H1 (cell line): ENCODE results near the gene CHMP4B. TPM values are rescaled to one million over a fixed set of nuclear protein-coding genes. Genes with fewer than 3 reads are reported as not detected.

Experiments
- CTCF ChIA-PET: fragments of 300-600 bp; sonication (Branson Sonifier 250); formaldehyde crosslinking; loops from one replicate; lab custom pipeline; 2021; ENCODE audit not compliant: partially characterized antibody; lab: Charles Lee
- POLR2A ChIA-PET: fragments of 300-600 bp; sonication (Branson Sonifier 250); formaldehyde crosslinking; loops from one replicate; lab custom pipeline; 2021; ENCODE audit warnings: inconsistent platforms; ENCODE audit not compliant: partially characterized antibody; lab: Charles Lee
- DNase-seq, 2 experiments: peaks; one replicate each; pipeline versions ENCODE4 v3.0.0 to v3.0.0-alpha.2; 2010 to 2022; ENCODE audit warnings: low spot score in 2 of 2, low read depth in 1 of 2, mixed read lengths in 1 of 2
- FAIRE-seq: peaks from 2 replicates; lab custom pipeline; 2011; peaks lifted over from hg19 to GRCh38; lab: Jason Lieb, UNC
- H2AFZ ChIP-seq: 2 replicates; pipeline ENCODE4 v1.8.1; 2012; ENCODE audit warnings: low read length, inconsistent platforms
- H2AK5ac ChIP-seq: 2 replicates; pipeline ENCODE4 v1.6.1; 2013; ENCODE audit warnings: low read depth, low read length
- H2BK120ac ChIP-seq: replicated peaks from 2 replicates; pipeline ENCODE3; 2013; ENCODE audit warnings: low read depth, low read length, inconsistent platforms
- H2BK12ac ChIP-seq: 2 replicates; pipeline ENCODE4 v1.6.1; 2013; ENCODE audit warnings: low read depth, low read length
- H2BK15ac ChIP-seq: 2 replicates; pipeline ENCODE4 v1.6.1; 2013; ENCODE audit warnings: low read length
- H2BK20ac ChIP-seq: 2 replicates; pipeline ENCODE4 v1.6.1; 2013; ENCODE audit warnings: low read length
- H2BK5ac ChIP-seq: 2 replicates; pipeline ENCODE4 v1.6.1; 2013; ENCODE audit warnings: low read depth, low read length
- H3K14ac ChIP-seq: 2 replicates; pipeline ENCODE4 v1.6.1; 2013; ENCODE audit warnings: inconsistent platforms; ENCODE audit not compliant: insufficient read length
- H3K18ac ChIP-seq: 2 replicates; pipeline ENCODE4 v1.6.1; 2013; ENCODE audit warnings: low read length; ENCODE audit errors: extremely low read depth
- H3K23ac ChIP-seq: 2 replicates; pipeline ENCODE4 v1.6.1; 2013; ENCODE audit warnings: inconsistent platforms; ENCODE audit not compliant: insufficient read length
- H3K23me2 ChIP-seq: 2 replicates; pipeline ENCODE4 v1.6.1; 2013; ENCODE audit warnings: low read depth, low read length
- H3K27ac ChIP-seq: 2 replicates; pipeline ENCODE4 v1.6.1; 2011; ENCODE audit warnings: low read depth, low read length, inconsistent platforms
- H3K27me3 ChIP-seq, 4 experiments: replicated peaks in 1 of 4; 1 replicate in 1 of 4; 2 replicates in 3 of 4; pipeline versions ENCODE4 v1.6.1 to v1.8.1; 2011 to 2013; ENCODE audit warnings: low read length in 3 of 4, mild to moderate bottlenecking in 3 of 4, inconsistent platforms in 2 of 4, mixed read lengths in 2 of 4, moderate library complexity in 1 of 4; ENCODE audit not compliant: control insufficient read depth in 3 of 4, insufficient read depth in 3 of 4; ENCODE audit errors: extremely low read depth in 1 of 4
- H3K36me3 ChIP-seq, 4 experiments: 2 replicates each; pipeline versions ENCODE4 v1.6.1 to v1.8.1; 2011 to 2013; ENCODE audit warnings: mild to moderate bottlenecking in 4 of 4, low read length in 3 of 4, moderate library complexity in 2 of 4, control low read depth in 1 of 4, inconsistent platforms in 1 of 4; ENCODE audit not compliant: insufficient read depth in 4 of 4, control insufficient read depth in 2 of 4
- H3K4ac ChIP-seq: replicated peaks from 2 replicates; pipeline ENCODE3; 2013; ENCODE audit warnings: low read length, low read depth, mixed read lengths, inconsistent platforms; ENCODE audit not compliant: insufficient read length
- H3K4me1 ChIP-seq, 4 experiments: replicated peaks in 1 of 4; 1 replicate in 1 of 4; 2 replicates in 3 of 4; pipeline versions ENCODE4 v1.6.1 to v1.8.1; 2011 to 2013; ENCODE audit warnings: low read length in 3 of 4, inconsistent platforms in 2 of 4, mixed read lengths in 1 of 4; ENCODE audit not compliant: insufficient read depth in 4 of 4, control insufficient read depth in 3 of 4
- H3K4me2 ChIP-seq, 2 experiments: 2 replicates each; pipeline versions ENCODE4 v1.6.1 to v1.8.1; 2011 to 2013; ENCODE audit warnings: low read depth in 2 of 2, low read length in 2 of 2, control low read depth in 1 of 2, inconsistent platforms in 1 of 2, mild to moderate bottlenecking in 1 of 2; ENCODE audit not compliant: insufficient read depth in 1 of 2
- H3K4me3 ChIP-seq, 4 experiments: fragments of 200-600, 300-600 bp in 1 of 4; sonication (generic), shearing (Covaris generic), sonication (Bioruptor Twin) in 1 of 4; 2 replicates each; pipeline versions ENCODE4 v1.5.1 to v1.8.1; 2011 to 2016; ENCODE audit warnings: low read length in 4 of 4, low read depth in 3 of 4, control low read depth in 2 of 4, inconsistent platforms in 2 of 4, mild to moderate bottlenecking in 2 of 4, mixed read lengths in 1 of 4, moderate library complexity in 1 of 4; ENCODE audit not compliant: insufficient read depth in 2 of 4; ENCODE audit errors: extremely low read depth in 1 of 4
- H3K56ac ChIP-seq: replicated peaks from 2 replicates; pipeline ENCODE3; 2013; ENCODE audit warnings: low read depth, mild to moderate bottlenecking, mixed read lengths, low read length, inconsistent platforms; ENCODE audit not compliant: insufficient read length
- H3K79me1 ChIP-seq: 2 replicates; pipeline ENCODE4 v1.6.1; 2013; ENCODE audit warnings: low read depth, low read length, control low read depth
- H3K79me2 ChIP-seq, 2 experiments: 2 replicates each; pipeline versions ENCODE4 v1.6.1 to v1.8.1; 2012 to 2013; ENCODE audit warnings: low read length in 2 of 2, mild to moderate bottlenecking in 2 of 2, inconsistent platforms in 1 of 2; ENCODE audit not compliant: insufficient read depth in 2 of 2, control insufficient read depth in 1 of 2
- H3K9ac ChIP-seq, 4 experiments: replicated peaks in 1 of 4; 1 replicate in 1 of 4; 2 replicates in 3 of 4; pipeline versions ENCODE4 v1.6.1 to v1.8.1; 2011 to 2013; ENCODE audit warnings: low read depth in 3 of 4, low read length in 3 of 4, control low read depth in 2 of 4, mild to moderate bottlenecking in 2 of 4, moderate library complexity in 2 of 4, inconsistent platforms in 1 of 4; ENCODE audit errors: extremely low read depth in 1 of 4
- H3K9me3 ChIP-seq, 2 experiments: 2 replicates each; pipeline versions ENCODE4 v1.6.1 to v1.8.1; 2012 to 2013; ENCODE audit warnings: mild to moderate bottlenecking in 2 of 2, moderate library complexity in 2 of 2, control low read depth in 1 of 2, inconsistent platforms in 1 of 2, low read depth in 1 of 2, low read length in 1 of 2, mixed read lengths in 1 of 2; ENCODE audit not compliant: insufficient read depth in 2 of 2
- H4K20me1 ChIP-seq, 2 experiments: replicated peaks in 1 of 2; 2 replicates each; pipeline versions ENCODE3 to v1.8.1; 2011 to 2013; ENCODE audit warnings: inconsistent platforms in 2 of 2, low read length in 2 of 2, mild to moderate bottlenecking in 1 of 2; ENCODE audit not compliant: insufficient read depth in 2 of 2, control insufficient read depth in 1 of 2
- H4K5ac ChIP-seq: 2 replicates; pipeline ENCODE4 v1.6.1; 2013; ENCODE audit warnings: low read length, low read depth, mixed read lengths, inconsistent platforms; ENCODE audit not compliant: insufficient read length
- H4K8ac ChIP-seq: 2 replicates; pipeline ENCODE4 v1.8.0; 2013; ENCODE audit warnings: mild to moderate bottlenecking, moderate library complexity, low read length, inconsistent platforms; ENCODE audit not compliant: insufficient read depth; ENCODE audit errors: extremely low read depth
- H4K91ac ChIP-seq: replicated peaks from 2 replicates; pipeline ENCODE3; 2013; ENCODE audit warnings: low read length, mixed read lengths, inconsistent platforms; ENCODE audit not compliant: insufficient read length
- CREB1 ChIP-seq: IDR thresholded peaks from 2 replicates; pipeline ENCODE4 v1.6.1; 2012; ENCODE audit warnings: inconsistent platforms
- HDAC6 ChIP-seq: IDR thresholded peaks from one replicate; pipeline ENCODE4 v1.7.1; 2012; ENCODE audit warnings: low read depth, mild to moderate bottlenecking, inconsistent platforms, low read length, moderate library complexity
- POLR2A ChIP-seq, 2 experiments: IDR thresholded peaks; 1 replicate in 1 of 2; 2 replicates in 1 of 2; pipeline ENCODE4 v1.6.1; 2011; ENCODE audit warnings: low read depth in 2 of 2, low read length in 2 of 2, mild to moderate bottlenecking in 2 of 2; ENCODE audit errors: control extremely low read depth in 1 of 2
- RAD21 ChIP-seq, 2 experiments: IDR thresholded peaks in 1 of 2; conservative IDR thresholded peaks in 1 of 2; 2 replicates each; pipeline ENCODE4 v1.6.1; 2011; ENCODE audit warnings: low read depth in 2 of 2, low read length in 2 of 2, improper control_type of control experiment in 1 of 2, inconsistent platforms in 1 of 2, mild to moderate bottlenecking in 1 of 2, moderate library complexity in 1 of 2
- WGBS, 2 experiments: shearing (Covaris generic) in 1 of 2; methylation state at CpG; one replicate each; pipeline versions ENCODE4 v1.1.6 to v1.1.7; 2013 to 2015; ENCODE audit warnings: low lambda C conversion rate in 2 of 2, mixed read lengths in 2 of 2, inconsistent platforms in 1 of 2, low coverage in 1 of 2, missing lambda C conversion rate in 1 of 2; ENCODE audit not compliant: insufficient replicate concordance in 2 of 2, insufficient coverage in 1 of 2, insufficient read length in 1 of 2; ENCODE audit errors: extremely low coverage in 1 of 2, missing lambda C conversion rate in 1 of 2; 5-methylcytosine and 5-hydroxymethylcytosine counted together
- polyA plus RNA-seq, 7 experiments: library from polyadenylated mRNA; depleted of rRNA in 3 of 7; stranded (reverse) in 5 of 7; unstranded in 2 of 7; fragments of >200 nt in 5 of 7; fragments of 200-250 nt in 2 of 7; gene quantifications; 1 replicate in 5 of 7; 2 replicates in 1 of 7; 4 replicates in 1 of 7; pipeline versions ENCODE4 v1.2.1 to v1.2.3, GENCODE V29; 2011 to 2013; ENCODE audit warnings: missing spikeins in 2 of 7, mixed read lengths in 2 of 7
- total RNA-seq: library from RNA; stranded (reverse); fragmentation: NEBNext Ultra II Directional; extraction: Animal tissue kit (Norgen Biotek cat#: 25700); gene quantifications from 2 replicates; pipeline ENCODE4 v1.2.1, GENCODE V29; 2021

Gene CHMP4B
- total and polyA plus RNA-seq, 2 of the 8 experiments (the other 6 are each of a cell fraction or from before 2014, with no cell fraction given): 38.6 to 66.3 TPM

DNA sequence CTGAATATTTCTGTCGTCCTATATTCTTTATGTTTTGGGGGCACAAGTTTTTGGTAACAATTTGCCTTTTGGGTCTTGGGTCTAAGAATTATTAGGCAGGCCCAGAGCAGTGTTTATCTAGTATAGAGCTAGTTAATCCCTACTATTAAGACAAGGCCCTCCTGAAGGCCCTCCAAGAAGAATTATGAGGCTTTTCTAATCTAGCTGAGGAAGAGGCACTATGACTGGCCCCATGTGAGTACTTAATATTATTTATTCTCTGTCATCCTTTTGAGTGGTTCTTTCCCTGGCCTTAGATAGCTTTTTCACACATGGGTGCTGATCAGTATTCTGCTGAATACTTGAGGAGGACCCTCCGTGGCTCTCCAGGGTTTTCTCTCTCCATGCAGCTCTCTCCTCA lies 25.1 kb downstream of the CHMP4B start:
- H3K36me3 ChIP-seq: no peaks in the 10 kb centered on the region; a peak in 1 of 8 replicates
- ChIA-PET POLR2A (interaction anchor here (1.4 to 1.5 kb wide), 2 partner anchors 13 to 15 kb away, joined by 4 to 5 read pairs; no protein-coding TSS in a partner anchor), CTCF (interaction anchor here (1.5 to 2.9 kb wide), 4 partner anchors 10 to 24 kb away, joined by 4 to 11 read pairs (median 8); no protein-coding TSS in a partner anchor)
- no peak overlapping the region for H3K23ac ChIP-seq
- H4K20me1 ChIP-seq: peaks cover 7 to 15% of the 10 kb centered on the region in 2 experiments
- no peak overlapping the region for H4K91ac ChIP-seq
- H2BK120ac ChIP-seq: no peak overlapping the region
- DNase-seq (no peak), FAIRE-seq (no peak)
- no peak overlapping the region for H2AK5ac ChIP-seq
- H3K56ac ChIP-seq: no peak overlapping the region
- H3K23me2 ChIP-seq: no peaks in the 10 kb centered on the region
- TF ChIP-seq CREB1: no peak
- TF ChIP-seq POLR2A (IDR thresholded peaks at IDR 0.05; ENCODE audit: control extremely low read depth in 1 of 2, low read depth in 2 of 2, low read length in 2 of 2): no peak
- no peak for TF ChIP-seq RAD21 (IDR thresholded peaks at IDR 0.05 in 1 of 2, conservative IDR thresholded peaks at IDR 0.05 in 1 of 2; ENCODE audit: low read depth in 2 of 2, low read length in 2 of 2)
- TF ChIP-seq HDAC6: no peak
- no peak overlapping the region for H3K9ac ChIP-seq
- no peak overlapping the region for H3K4ac ChIP-seq
- H4K8ac ChIP-seq: no peak overlapping the region
- peaks cover 3 to 13% (median 6%) of the 10 kb centered on the region in 4 experiments; a peak in 4 of 7 replicates for H3K4me1 ChIP-seq
- WGBS, 2 experiments: 83% methylated on average over 2 of the region's 2 CpGs; no CpG with 5 or more reads in 1 of the 2 experiments
- no peaks in the 10 kb centered on the region for H3K27me3 ChIP-seq
- H2BK15ac ChIP-seq: no peak overlapping the region
- H2AFZ ChIP-seq: no peak overlapping the region
- H3K4me2 ChIP-seq: no peak overlapping the region
- no peak overlapping the region for H3K4me3 ChIP-seq
- H3K14ac ChIP-seq: no peak overlapping the region
- no peak overlapping the region for H2BK5ac ChIP-seq
- H2BK20ac ChIP-seq: no peak overlapping the region
- no peak overlapping the region for H3K27ac ChIP-seq
- H4K5ac ChIP-seq: no peak overlapping the region
- H2BK12ac ChIP-seq: no peak overlapping the region
- no peaks in the 10 kb centered on the region for H3K9me3 ChIP-seq
- peaks cover 0 to 60% of the 10 kb centered on the region in 2 experiments; a peak in 2 of 4 replicates for H3K79me2 ChIP-seq
- no peak overlapping the region for H3K18ac ChIP-seq
- H3K79me1 ChIP-seq: peaks cover 15% of the 10 kb centered on the region; the same call in 1 of the 2 replicates
